ENCODE data around the gene ZNF521. TPM values are rescaled to one million over a fixed set of nuclear protein-coding genes. Genes with fewer than 3 reads are reported as not detected.

Gene ZNF521
- total RNA-seq, 6 donors from 2014 or later = 4.7 to 37.7 (median 13.8) TPM

DNA sequence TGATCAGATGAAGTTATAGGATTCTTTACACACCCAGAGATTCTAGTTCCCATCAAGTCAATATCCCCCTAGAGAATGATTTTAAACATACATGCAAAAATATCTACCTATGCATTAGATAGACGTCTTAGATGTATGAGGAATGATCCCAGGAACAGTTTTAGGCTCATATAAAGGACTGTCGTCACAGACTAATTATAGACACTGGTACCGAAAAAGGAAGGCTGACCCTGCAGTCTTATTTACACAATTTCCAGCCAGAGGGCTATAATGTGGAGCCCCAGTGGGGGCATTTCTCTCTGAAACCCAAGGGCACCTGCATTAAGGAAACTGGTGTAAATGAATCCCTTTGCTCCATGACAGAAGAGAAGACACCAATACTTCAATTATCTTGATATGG, 170.4 kb downstream of the ZNF521 start:
- Histone ChIP-seq H3K4me3 (no peak overlapping the region), H3K27me3 (no peaks in the 10 kb centered on the region), H3K27ac (no peak overlapping the region), H3K4me1 (peaks cover 0 to 7% (median 2%) of the 10 kb centered on the region in 4 donors), H3K36me3 (no peaks in the 10 kb centered on the region), H3K9me3 (no peaks in the 10 kb centered on the region)
- DNase-seq (no peak), ATAC-seq (ENCODE audit: low FRiP score in 2 of 2) (no peak)
- 79 to 87% methylated on average over 3 of the region's 3 CpGs for WGBS, 2 donors
- no peak for TF ChIP-seq POLR2A (IDR thresholded peaks at IDR 0.05)
- TF ChIP-seq CTCF (IDR thresholded peaks at IDR 0.05) = no peak
- TF ChIP-seq POLR2AphosphoS5 (IDR thresholded peaks at IDR 0.05) = no peak
- no peak for TF ChIP-seq EP300 (IDR thresholded peaks at IDR 0.05)

- H3K4me1 ChIP-seq = peaks cover 0 to 7% (median 2%) of the 10 kb centered on the region in 4 donors
- ATAC-seq (ENCODE audit: low FRiP score in 2 of 2) (no peak), DNase-seq (no peak)
- 87 to 90% methylated on average over 6 of the region's 6 CpGs for WGBS, 2 donors
- no peaks in the 10 kb centered on the region for H3K9me3 ChIP-seq
- H3K36me3 ChIP-seq = no peaks in the 10 kb centered on the region
- TF ChIP-seq POLR2AphosphoS5 (IDR thresholded peaks at IDR 0.05) = no peak
- no peak for TF ChIP-seq EP300 (IDR thresholded peaks at IDR 0.05)
- TF ChIP-seq CTCF (IDR thresholded peaks at IDR 0.05) = no peak
- no peak for TF ChIP-seq POLR2A (IDR thresholded peaks at IDR 0.05)
- H3K4me3 ChIP-seq = no peak overlapping the region
- H3K27me3 ChIP-seq = no peaks in the 10 kb centered on the region
- no peak overlapping the region for H3K27ac ChIP-seq
These were observed 170.9 kb downstream of the ZNF521 start for GRCh38 chr18:25180973-25181548.

DNA sequence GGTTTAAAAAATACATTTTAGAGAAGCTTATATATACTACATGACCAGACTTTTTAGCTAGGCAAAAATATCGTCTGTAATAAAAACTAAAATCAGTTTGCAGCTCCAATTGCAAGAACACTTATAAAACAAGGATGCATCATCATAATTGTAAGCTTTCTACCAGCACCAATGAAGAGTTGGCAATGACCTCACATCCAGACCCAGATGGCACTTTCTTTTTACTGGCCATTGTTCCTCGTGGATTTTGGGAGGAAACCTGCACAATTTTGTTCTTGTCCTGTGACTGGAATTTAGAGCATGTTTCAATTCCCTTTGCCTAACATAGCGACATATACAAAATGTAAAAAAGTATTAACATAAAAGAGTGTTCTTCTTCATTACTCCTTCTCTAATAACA, 174.3 kb downstream of the ZNF521 start:
- Histone ChIP-seq H3K9me3 (no peaks in the 10 kb centered on the region), H3K4me3 (no peak overlapping the region), H3K27me3 (no peaks in the 10 kb centered on the region), H3K27ac (no peak overlapping the region), H3K4me1 (no peaks in the 10 kb centered on the region), H3K36me3 (no peaks in the 10 kb centered on the region)
- WGBS, 2 donors = 88 to 89% methylated on average over 3 of the region's 3 CpGs
- TF ChIP-seq POLR2AphosphoS5 (IDR thresholded peaks at IDR 0.05) (no peak), EP300 (IDR thresholded peaks at IDR 0.05) (no peak)
- ATAC-seq (ENCODE audit: low FRiP score in 2 of 2) (no peak), DNase-seq (no peak)

- WGBS, 2 donors = 96 to 99% methylated on average over 18 to 19 of the region's 19 CpGs
- TF ChIP-seq EP300 (IDR thresholded peaks at IDR 0.05) = no peak
- TF ChIP-seq CTCF (IDR thresholded peaks at IDR 0.05) = no peak
- TF ChIP-seq POLR2AphosphoS5 (IDR thresholded peaks at IDR 0.05) = no peak
- no peak for TF ChIP-seq POLR2A (IDR thresholded peaks at IDR 0.05)
- Histone ChIP-seq H3K27ac (no peak overlapping the region), H3K4me3 (no peak overlapping the region), H3K9me3 (no peaks in the 10 kb centered on the region), H3K4me1 (no peaks in the 10 kb centered on the region), H3K27me3 (no peaks in the 10 kb centered on the region), H3K36me3 (no peaks in the 10 kb centered on the region)
- DNase-seq (peak in 1 of 2 donors; percentile 32), ATAC-seq (ENCODE audit: low FRiP score in 2 of 2) (peak in 1 of 2 donors; percentile 37)
These were observed 175.4 kb downstream of the ZNF521 start for GRCh38 chr18:25176518-25177042.

- Histone ChIP-seq H3K4me1 (no peaks in the 10 kb centered on the region), H3K27ac (no peak overlapping the region), H3K36me3 (no peaks in the 10 kb centered on the region), H3K9me3 (no peaks in the 10 kb centered on the region), H3K27me3 (no peaks in the 10 kb centered on the region), H3K4me3 (no peak overlapping the region)
- DNase-seq = no peak
- ATAC-seq (ENCODE audit: low FRiP score in 2 of 2) = no peak
- 84% methylated on average over 10 of the region's 10 CpGs for WGBS, 2 donors
- no peak for TF ChIP-seq EP300 (IDR thresholded peaks at IDR 0.05)
- no peak for TF ChIP-seq POLR2AphosphoS5 (IDR thresholded peaks at IDR 0.05)
- TF ChIP-seq CTCF (IDR thresholded peaks at IDR 0.05) = no peak
- no peak for TF ChIP-seq POLR2A (IDR thresholded peaks at IDR 0.05)
These were observed 176.1 kb downstream of the ZNF521 start for GRCh38 chr18:25175558-25176517.

Measured in upper lobe of left lung (tissue), 6 donors.